B cell (primary cell): ENCODE data around the gene GLCCI1. TPM values are rescaled to one million over a fixed set of nuclear protein-coding genes. Genes with fewer than 3 reads are reported as not detected.

Experiments used
- ATAC-seq: fragments of 200-7000 bp; cut with Tn5 transposase; one replicate; pipeline ENCODE4 v1.10.0; 2021; ENCODE audit warnings: low read depth, mild to moderate bottlenecking, moderate number of reproducible peaks, moderate library complexity
- CTCF ChIA-PET: fragments of 350-600 bp; sonication (Branson Sonifier 250); formaldehyde crosslinking; loops from one replicate; lab custom pipeline; 2021; ENCODE audit warnings: antibody characterized with exemption, inconsistent platforms; lab: Charles Lee
- POLR2A ChIA-PET: fragments of 350-600 bp; sonication (Branson Sonifier 250); formaldehyde crosslinking; loops from one replicate; lab custom pipeline; 2021; ENCODE audit warnings: antibody characterized with exemption; lab: Charles Lee
- DNase-seq: peaks from one replicate; pipeline ENCODE4 v3.0.0; 2013
- H2AFZ ChIP-seq: 2 replicates; pipeline ENCODE4 v1.6.1; 2012; ENCODE audit warnings: mild to moderate bottlenecking, low read depth, low read length; ENCODE audit not compliant: insufficient read depth, poor library complexity, severe bottlenecking
- H3K27ac ChIP-seq, 2 donors: 1 replicate in 1 of 2; 2 replicates in 1 of 2; pipeline ENCODE4 v1.5.1; 2012 to 2013; ENCODE audit warnings: low read length in 2 of 2, mild to moderate bottlenecking in 2 of 2, moderate library complexity in 1 of 2
- H3K27me3 ChIP-seq, 4 experiments: fragments of 200-600 bp in 1 of 4; sonication (generic) in 1 of 4; replicated peaks in 1 of 4; 1 replicate in 2 of 4; 2 replicates in 2 of 4; pipeline versions ENCODE4 v1.6.1 to v1.7.0; 2013 to 2016; ENCODE audit warnings: low read length in 3 of 4, mild to moderate bottlenecking in 2 of 4, mixed read lengths in 1 of 4, moderate library complexity in 1 of 4; ENCODE audit not compliant: insufficient read depth in 4 of 4, control insufficient read depth in 3 of 4; ENCODE audit errors: control extremely low read depth in 1 of 4
- H3K36me3 ChIP-seq, 2 experiments: replicated peaks in 1 of 2; 1 replicate in 1 of 2; 2 replicates in 1 of 2; pipeline versions ENCODE4 v1.6.1 to v1.7.1; 2013; ENCODE audit warnings: low read length in 1 of 2; ENCODE audit not compliant: insufficient read depth in 2 of 2, control insufficient read depth in 1 of 2; ENCODE audit errors: control extremely low read depth in 1 of 2, extremely low read depth in 1 of 2
- H3K4me1 ChIP-seq, 2 donors: fragments of 200-600 bp in 1 of 2; sonication (generic) in 1 of 2; 1 replicate in 1 of 2; 2 replicates in 1 of 2; pipeline versions ENCODE4 v1.5.1 to v1.6.1; 2013 to 2017; ENCODE audit warnings: low read length in 2 of 2; ENCODE audit not compliant: control insufficient read depth in 2 of 2, insufficient read depth in 2 of 2
- H3K4me2 ChIP-seq: replicated peaks from 2 replicates; pipeline ENCODE3; 2012; ENCODE audit warnings: mild to moderate bottlenecking, low read depth, low read length; ENCODE audit not compliant: poor library complexity, severe bottlenecking
- H3K4me3 ChIP-seq, 5 experiments: fragments of 200-600 bp in 1 of 5; sonication (generic) in 1 of 5; 1 replicate in 3 of 5; 2 replicates in 2 of 5; pipeline versions ENCODE4 v1.5.1 to v1.7.0; 2011 to 2016; ENCODE audit warnings: low read length in 4 of 5, mild to moderate bottlenecking in 4 of 5, low read depth in 2 of 5, control low read depth in 1 of 5, moderate library complexity in 1 of 5; ENCODE audit not compliant: insufficient read depth in 1 of 5; ENCODE audit errors: control extremely low read depth in 1 of 5, extremely low read depth in 1 of 5
- H3K79me2 ChIP-seq: fragments of 200-600 bp; sonication (generic); one replicate; pipeline ENCODE4 v1.6.0; 2016; ENCODE audit warnings: low read length; ENCODE audit not compliant: control insufficient read depth, insufficient read depth
- H3K9ac ChIP-seq: fragments of 200-600 bp; sonication (generic); 2 replicates; pipeline ENCODE4 v1.6.1; 2017; ENCODE audit warnings: mild to moderate bottlenecking, low read length, moderate library complexity
- H3K9me3 ChIP-seq, 3 donors: one replicate each; pipeline versions ENCODE4 v1.6.1 to v1.7.1; 2013; ENCODE audit warnings: low read length in 2 of 3; ENCODE audit not compliant: control insufficient read depth in 2 of 3, insufficient read depth in 1 of 3; ENCODE audit errors: control extremely low read depth in 1 of 3
- H4K20me1 ChIP-seq: 2 replicates; pipeline ENCODE4 v1.6.0; 2012; ENCODE audit warnings: mild to moderate bottlenecking, low read length; ENCODE audit not compliant: insufficient read depth, control insufficient read depth, poor library complexity, severe bottlenecking
- H3K27ac Mint-ChIP-seq: one replicate; pipeline ENCODE4 v1.8.0; 2021; ENCODE audit warnings: mixed read lengths
- H3K27me3 Mint-ChIP-seq: one replicate; pipeline ENCODE4 v1.8.0; 2021; ENCODE audit warnings: mixed read lengths
- H3K4me1 Mint-ChIP-seq: one replicate; pipeline ENCODE4 v1.8.0; 2021; ENCODE audit warnings: mixed read lengths
- H3K4me3 Mint-ChIP-seq: one replicate; pipeline ENCODE4 v1.8.0; 2021; ENCODE audit warnings: mixed read lengths
- H3K9me3 Mint-ChIP-seq: one replicate; pipeline ENCODE4 v1.8.0; 2022; ENCODE audit warnings: mixed read lengths; ENCODE audit not compliant: insufficient read depth
- EZH2 ChIP-seq: IDR thresholded peaks from 2 replicates; pipeline ENCODE4 v1.6.1; 2012; ENCODE audit warnings: borderline replicate concordance, low read depth, mild to moderate bottlenecking, moderate library complexity, low read length; ENCODE audit not compliant: insufficient read depth, poor library complexity, severe bottlenecking
- WGBS: methylation state at CpG from one replicate; pipeline ENCODE4 v1.1.5; 2013; ENCODE audit warnings: missing lambda C conversion rate; ENCODE audit not compliant: insufficient coverage; 5-methylcytosine and 5-hydroxymethylcytosine counted together
- intact Hi-C: fragments of 100-400 bp; cut with micrococcal nuclease; formaldehyde crosslinking; loops from one replicate; pipeline ENCODE4 v1.10.0; 2022
- polyA plus RNA-seq: library from polyadenylated mRNA; depleted of rRNA; stranded (reverse); fragments of >200 nt; gene quantifications from 2 replicates; pipeline ENCODE4 v1.2.3, GENCODE V29; 2012
- total RNA-seq, 2 donors: library from RNA; stranded (reverse); fragments of 120-200 nt in 1 of 2; gene quantifications; 1 replicate in 1 of 2; 2 replicates in 1 of 2; pipeline versions ENCODE4 v1.2.3 to v1.2.4, GENCODE V29; 2013 to 2022
- TF ChIP-seq, protein P1 (sequence below): fragments of 200-600 bp; IDR thresholded peaks from one replicate; pipeline ENCODE4 v1.8.0; 2022; ENCODE audit warnings: antibody characterized with exemption, mild to moderate bottlenecking

The GLCCI1 gene
- total and polyA plus RNA-seq, 2 donors (not counting 1 experiment from before 2014, with no cell fraction given) = 17.7 to 50.3 TPM

- ATAC-seq = no peak
- POLR2A ChIA-PET = no interaction called here
- Mint-ChIP-seq H3K27me3 (no peaks in the 10 kb centered on the region), H3K9me3 (no peaks in the 10 kb centered on the region), H3K27ac (no peak overlapping the region), H3K4me1 (peaks cover 15% of the 10 kb centered on the region), H3K4me3 (no peak overlapping the region)
- Histone ChIP-seq H3K79me2 (peaks cover 9% of the 10 kb centered on the region), H3K27ac (no peak overlapping the region), H3K9ac (no peak overlapping the region), H3K4me2 (no peak overlapping the region), H3K36me3 (peaks cover 2 to 5% of the 10 kb centered on the region in 2 experiments), H3K9me3 (no peaks in the 10 kb centered on the region), H3K27me3 (no peaks in the 10 kb centered on the region), H2AFZ (no peak overlapping the region), H4K20me1 (peaks cover 5% of the 10 kb centered on the region), H3K4me3 (no peak overlapping the region), H3K4me1 (peaks cover 2 to 3% of the 10 kb centered on the region in 2 donors)
- DNase-seq = no peak
- CTCF ChIA-PET = no interaction called here
- intact Hi-C loops = no loop called here
- no CpG with 5 or more reads among the region's 4 CpGs for WGBS
- TF ChIP-seq, protein P1, sequence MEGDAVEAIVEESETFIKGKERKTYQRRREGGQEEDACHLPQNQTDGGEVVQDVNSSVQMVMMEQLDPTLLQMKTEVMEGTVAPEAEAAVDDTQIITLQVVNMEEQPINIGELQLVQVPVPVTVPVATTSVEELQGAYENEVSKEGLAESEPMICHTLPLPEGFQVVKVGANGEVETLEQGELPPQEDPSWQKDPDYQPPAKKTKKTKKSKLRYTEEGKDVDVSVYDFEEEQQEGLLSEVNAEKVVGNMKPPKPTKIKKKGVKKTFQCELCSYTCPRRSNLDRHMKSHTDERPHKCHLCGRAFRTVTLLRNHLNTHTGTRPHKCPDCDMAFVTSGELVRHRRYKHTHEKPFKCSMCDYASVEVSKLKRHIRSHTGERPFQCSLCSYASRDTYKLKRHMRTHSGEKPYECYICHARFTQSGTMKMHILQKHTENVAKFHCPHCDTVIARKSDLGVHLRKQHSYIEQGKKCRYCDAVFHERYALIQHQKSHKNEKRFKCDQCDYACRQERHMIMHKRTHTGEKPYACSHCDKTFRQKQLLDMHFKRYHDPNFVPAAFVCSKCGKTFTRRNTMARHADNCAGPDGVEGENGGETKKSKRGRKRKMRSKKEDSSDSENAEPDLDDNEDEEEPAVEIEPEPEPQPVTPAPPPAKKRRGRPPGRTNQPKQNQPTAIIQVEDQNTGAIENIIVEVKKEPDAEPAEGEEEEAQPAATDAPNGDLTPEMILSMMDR = no peak
- TF ChIP-seq EZH2 = no peak
These were observed 47.1 kb downstream of the GLCCI1 start for GRCh38 chr7:8015746-8016120.

- Histone ChIP-seq H3K9ac (no peak overlapping the region), H3K4me3 (no peak overlapping the region), H3K27me3 (no peaks in the 10 kb centered on the region), H2AFZ (no peak overlapping the region), H3K36me3 (peaks cover 1 to 2% of the 10 kb centered on the region in 2 experiments), H3K4me1 (peaks cover 2 to 3% of the 10 kb centered on the region in 2 donors), H3K79me2 (peaks cover 9% of the 10 kb centered on the region), H3K9me3 (no peaks in the 10 kb centered on the region), H4K20me1 (peaks cover 5% of the 10 kb centered on the region), H3K27ac (no peak overlapping the region), H3K4me2 (no peak overlapping the region)
- Mint-ChIP-seq H3K27me3 (no peaks in the 10 kb centered on the region), H3K4me1 (peaks cover 15% of the 10 kb centered on the region), H3K27ac (no peak overlapping the region), H3K9me3 (no peaks in the 10 kb centered on the region), H3K4me3 (no peak overlapping the region)
- ATAC-seq (no peak), DNase-seq (no peak)
- TF ChIP-seq, protein P1 = no peak
- TF ChIP-seq EZH2 = no peak
- intact Hi-C loops = no loop called here
- WGBS = no CpG with 5 or more reads among the region's 1 CpG
- ChIA-PET CTCF (interaction anchor here (1.0 to 1.1 kb wide), 2 partner anchors 197 to 336 kb away, joined by 3 to 4 read pairs; no protein-coding TSS in a partner anchor), POLR2A (no interaction called here)
These were observed 48.8 kb downstream of the GLCCI1 start for GRCh38 chr7:8017423-8017822.
